Measurements from ENCODE around the gene NETO1. TPM values are rescaled to one million over a fixed set of nuclear protein-coding genes. Genes with fewer than 3 reads are reported as not detected.

NETO1 gene
- total and polyA plus RNA-seq, 10 of the 15 experiments (the other 5 are each of a cell fraction or from before 2014, with no cell fraction given): 0.52 TPM; not detected in 9

DNA sequence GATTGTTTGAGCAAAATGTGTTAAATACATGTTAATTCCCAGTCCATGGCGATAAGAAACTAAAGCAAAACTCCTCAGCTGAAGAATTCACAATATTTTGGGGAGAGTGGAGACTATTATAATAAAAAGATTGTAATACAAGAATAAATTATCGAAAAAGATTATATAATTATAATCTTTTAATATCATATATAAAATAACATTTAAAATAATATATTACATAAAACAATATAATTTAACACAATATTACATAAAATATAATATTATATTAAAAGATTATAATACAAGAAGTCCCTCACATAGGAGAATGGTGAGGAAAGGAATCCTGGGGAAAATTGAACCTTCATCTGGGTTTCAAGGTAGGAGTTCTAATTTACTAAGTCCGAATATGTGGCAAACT, 33.1 kb downstream of the NETO1 start:
- RAD21 ChIA-PET (ENCODE audit: unreplicated experiment): no interaction called here
- Histone ChIP-seq H3K4me2 (ENCODE audit: control insufficient read depth, insufficient read depth) (no peak overlapping the region), H3K9me3 (replicated peaks; ENCODE audit: control insufficient read depth, insufficient read depth, low read length) (no peaks in the 10 kb centered on the region), H3K4me1 (ENCODE audit: control insufficient read depth, insufficient read depth, low read length) (no peaks in the 10 kb centered on the region), H3K9ac (ENCODE audit: control insufficient read depth, insufficient read depth, low read length) (no peak overlapping the region), H2AFZ (ENCODE audit: control insufficient read depth, low read depth, low read length) (no peak overlapping the region), H3K27me3 (replicated peaks in 1 of 2; ENCODE audit: control insufficient read depth in 2 of 2, insufficient read depth in 2 of 2, low read length in 1 of 2) (no peaks in the 10 kb centered on the region), H4K20me1 (ENCODE audit: control insufficient read depth, insufficient read depth) (no peaks in the 10 kb centered on the region), H3K79me2 (ENCODE audit: control insufficient read depth, insufficient read depth, low read length) (no peaks in the 10 kb centered on the region), H3K36me3 (ENCODE audit: control insufficient read depth in 2 of 2, insufficient read depth in 2 of 2, low read length in 1 of 2) (no peaks in the 10 kb centered on the region), H3K4me3 (no peak overlapping the region), H3K27ac (ENCODE audit: control insufficient read depth, insufficient read depth) (no peak overlapping the region)
- in situ Hi-C loops (cut with MboI) (no loop called here), intact Hi-C loops (cut with micrococcal nuclease; ENCODE audit: unreplicated experiment) (no loop called here)
- no TSS peak for BruUV-seq (replicated peaks)
- SMC1A ChIA-PET (ENCODE audit: uncharacterized antibody, unreplicated experiment): interaction anchor here (0.9 kb wide), 1 partner anchor 11 kb away, joined by 3 read pairs; no protein-coding TSS in a partner anchor
- POLR2A ChIA-PET: no interaction called here
- ATAC-seq: no peak
- no peak for DNase-seq (ENCODE audit: low read depth, low spot score)
- 1% methylated on average over 3 of the region's 3 CpGs for WGBS (ENCODE audit: insufficient coverage, insufficient replicate concordance, low lambda C conversion rate, missing lambda C conversion rate)
- CTCF ChIA-PET: no interaction called here
- no peak for FAIRE-seq
- TF ChIP-seq, protein P1, sequence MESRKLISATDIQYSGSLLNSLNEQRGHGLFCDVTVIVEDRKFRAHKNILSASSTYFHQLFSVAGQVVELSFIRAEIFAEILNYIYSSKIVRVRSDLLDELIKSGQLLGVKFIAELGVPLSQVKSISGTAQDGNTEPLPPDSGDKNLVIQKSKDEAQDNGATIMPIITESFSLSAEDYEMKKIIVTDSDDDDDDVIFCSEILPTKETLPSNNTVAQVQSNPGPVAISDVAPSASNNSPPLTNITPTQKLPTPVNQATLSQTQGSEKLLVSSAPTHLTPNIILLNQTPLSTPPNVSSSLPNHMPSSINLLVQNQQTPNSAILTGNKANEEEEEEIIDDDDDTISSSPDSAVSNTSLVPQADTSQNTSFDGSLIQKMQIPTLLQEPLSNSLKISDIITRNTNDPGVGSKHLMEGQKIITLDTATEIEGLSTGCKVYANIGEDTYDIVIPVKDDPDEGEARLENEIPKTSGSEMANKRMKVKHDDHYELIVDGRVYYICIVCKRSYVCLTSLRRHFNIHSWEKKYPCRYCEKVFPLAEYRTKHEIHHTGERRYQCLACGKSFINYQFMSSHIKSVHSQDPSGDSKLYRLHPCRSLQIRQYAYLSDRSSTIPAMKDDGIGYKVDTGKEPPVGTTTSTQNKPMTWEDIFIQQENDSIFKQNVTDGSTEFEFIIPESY (IDR thresholded peaks at IDR 0.05): no peak
- TF ChIP-seq SREBF2 (IDR thresholded peaks at IDR 0.05; ENCODE audit: low read length) (no peak), CBFB (IDR thresholded peaks at IDR 0.05; ENCODE audit: low read depth) (no peak), SMC3 (IDR thresholded peaks at IDR 0.05; ENCODE audit: borderline replicate concordance, low read length) (no peak), LARP7 (IDR thresholded peaks at IDR 0.05) (no peak), POLR2AphosphoS2 (IDR thresholded peaks at IDR 0.05; ENCODE audit: low read depth, low read length) (no peak), RFX5 (IDR thresholded peaks at IDR 0.05; ENCODE audit: low read depth, low read length) (no peak), BACH1 (IDR thresholded peaks at IDR 0.05; ENCODE audit: borderline replicate concordance) (no peak), NRF1 (conservative IDR thresholded peaks at IDR 0.05; ENCODE audit: low read depth, low read length) (no peak), RELB (IDR thresholded peaks at IDR 0.05; ENCODE audit: low read depth) (no peak), ZNF687 (IDR thresholded peaks at IDR 0.05) (no peak), SRF (IDR thresholded peaks at IDR 0.05; ENCODE audit: low read depth in 2 of 2, low read length in 2 of 2) (no peak), RAD21 (IDR thresholded peaks at IDR 0.05; ENCODE audit: insufficient read depth, low read depth, low read length) (no peak), ZSCAN29 (IDR thresholded peaks at IDR 0.05) (no peak), JUND (IDR thresholded peaks at IDR 0.05; ENCODE audit: low read depth, low read length) (no peak), CBX3 (IDR thresholded peaks at IDR 0.05; ENCODE audit: borderline replicate concordance, low read depth) (no peak), ZNF384 (IDR thresholded peaks at IDR 0.05; ENCODE audit: borderline replicate concordance, low read depth, low read length) (no peak)
